Amygdala (tissue), 56 donors: Measurements from ENCODE around the gene TLR4.

Experiments used
- DNase-seq, 56 donors: peaks; one replicate each; lab custom pipeline; 2025; lab: John Stamatoyannopoulos, UW

Gene TLR4

GRCh38 chr9:117704024-117704575, at the start of gene TLR4:
Gene TLR4 (plus strand): TSS chr9:117704403. CDS start chr9:117704473, 70 bp downstream.
- peak in 45 of 56 donors; percentile 9 to 77 (median 39) for DNase-seq

- DNase-seq = peak in 7 of 56 donors; percentile 6 to 28 (median 11)
Measured at GRCh38 chr9:117656002-117656401, 48.2 kb upstream of the TLR4 start.

DNA sequence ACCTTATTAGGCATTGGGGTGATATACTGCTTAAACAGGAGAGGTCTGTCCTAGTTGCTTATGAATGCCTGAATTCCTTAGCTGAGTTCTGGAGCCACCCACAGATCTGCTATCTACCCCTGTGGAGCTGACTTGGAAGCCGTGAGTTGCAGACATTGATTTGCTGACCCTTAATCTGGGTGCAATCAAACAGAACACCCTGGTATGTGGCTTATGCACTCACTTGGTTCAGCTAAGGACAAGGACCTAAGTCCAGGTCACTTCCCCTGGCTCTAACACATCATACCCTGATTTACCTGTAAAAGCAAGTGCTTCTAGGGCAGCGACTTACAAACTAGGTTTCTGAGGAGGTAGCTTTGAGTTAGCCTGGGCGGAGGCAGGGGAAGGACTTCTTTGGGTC, 41.6 kb upstream of the TLR4 start:
- DNase-seq = no peak

DNA sequence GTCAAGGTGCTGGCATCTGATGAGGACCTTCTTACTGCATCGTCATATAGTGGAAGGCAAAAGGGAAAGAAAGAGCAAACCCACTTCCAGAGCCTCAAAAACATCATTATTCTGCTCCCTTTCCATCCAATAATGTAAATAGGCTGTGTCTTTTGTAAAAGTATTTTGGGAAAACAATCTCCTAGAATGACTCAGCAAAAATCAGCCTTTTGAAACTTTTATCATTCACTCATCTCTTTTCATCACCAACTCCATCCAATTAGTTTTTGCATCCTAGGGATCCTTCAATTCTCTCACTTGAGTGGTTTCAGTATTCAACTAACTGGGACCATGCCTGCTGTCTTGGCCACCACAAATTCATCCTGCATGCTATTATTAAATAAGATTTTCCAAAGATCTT, 39.8 kb upstream of the TLR4 start:
- no peak for DNase-seq

DNA sequence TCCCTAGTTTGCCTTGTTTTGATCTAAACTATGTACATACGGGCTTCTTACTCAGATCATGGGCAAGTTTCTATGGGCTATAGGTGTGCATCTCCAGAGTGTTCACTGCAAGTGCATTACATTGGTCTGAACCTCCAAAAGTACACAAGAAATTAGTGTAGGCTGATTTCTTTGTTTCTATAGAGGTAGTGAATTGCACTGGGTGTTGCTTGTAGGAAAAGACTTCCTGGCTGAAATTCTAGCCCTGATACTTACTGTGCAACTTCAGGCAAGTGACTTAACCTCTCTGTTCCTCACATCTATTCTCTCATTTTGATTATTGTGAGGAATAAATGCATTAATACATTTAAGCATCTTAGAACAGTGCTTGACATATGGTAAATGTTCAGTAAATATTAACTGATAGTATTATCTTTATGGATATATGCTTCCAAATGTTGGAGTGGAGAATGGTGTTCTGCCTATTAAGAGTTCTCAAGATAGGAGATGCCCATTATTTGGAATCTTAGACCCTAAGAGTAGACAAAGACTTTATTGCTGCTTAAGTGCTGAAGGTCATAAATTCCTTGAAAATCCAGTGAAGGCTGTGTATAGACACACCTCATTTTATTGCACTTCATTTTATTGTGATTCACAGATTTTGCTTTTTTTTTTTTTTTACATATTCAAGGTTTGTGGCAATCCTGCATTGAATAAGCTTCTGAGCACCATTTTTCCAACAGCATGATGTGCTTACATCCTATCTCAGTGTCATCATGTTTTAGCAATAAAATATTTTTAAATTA, 38.4 kb upstream of the TLR4 start:
- DNase-seq = no peak

DNA sequence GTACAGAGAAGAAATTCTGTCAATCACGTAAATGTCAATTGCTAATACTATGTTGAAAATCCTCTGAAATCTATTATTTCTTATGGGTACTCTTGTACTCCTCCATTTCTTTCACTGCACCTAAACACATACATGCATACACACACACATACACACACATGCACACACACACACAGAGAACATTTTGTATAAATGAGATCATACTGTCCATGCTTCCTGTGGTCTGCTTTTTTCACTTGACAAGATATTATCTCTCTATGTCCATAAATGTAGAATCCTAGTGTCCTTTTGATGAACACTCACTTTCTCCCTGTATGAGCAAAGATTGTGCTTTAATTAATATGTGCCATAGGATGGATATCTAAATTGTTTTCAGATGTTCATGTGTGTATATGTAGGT, 32.7 kb upstream of the TLR4 start:
- DNase-seq = no peak

DNA sequence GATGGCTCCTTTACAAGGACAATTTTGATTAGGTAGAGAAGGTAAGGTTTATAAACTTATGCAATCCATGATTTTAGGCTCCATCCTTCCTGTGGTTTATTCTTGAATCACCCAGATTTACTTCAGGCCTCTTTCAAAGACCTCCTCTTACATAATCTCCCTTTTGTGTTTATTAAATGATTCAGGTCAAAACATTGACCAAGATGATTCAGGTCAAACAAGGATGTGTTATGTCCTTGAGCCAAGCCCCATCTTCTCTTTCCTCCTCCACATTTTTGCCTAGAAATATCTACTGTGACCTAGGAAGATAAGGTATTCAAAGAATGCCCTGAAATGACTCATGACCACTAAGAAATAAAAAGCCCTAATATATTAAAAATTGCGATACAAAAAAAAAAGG, 31.8 kb upstream of the TLR4 start:
- no peak for DNase-seq

DNA sequence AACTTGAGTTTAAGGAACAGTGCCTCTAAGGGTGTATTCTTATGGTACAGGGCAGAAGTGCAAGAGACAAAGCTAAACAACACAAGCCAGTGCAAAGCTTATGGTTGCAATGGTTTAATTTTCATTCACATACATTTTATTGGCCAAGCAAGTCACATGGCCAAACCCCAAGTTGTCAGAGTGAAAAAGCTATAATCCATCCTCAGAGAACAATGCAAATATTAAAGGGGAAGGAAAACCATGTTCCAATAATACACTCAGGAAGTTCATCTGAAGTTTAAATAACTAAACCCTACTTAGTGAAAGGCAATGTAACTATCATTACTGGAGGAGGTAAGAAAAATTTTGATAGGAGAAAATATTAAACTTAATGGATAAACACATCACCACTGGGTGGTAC, 26.6 kb upstream of the TLR4 start:
- DNase-seq = no peak

DNA sequence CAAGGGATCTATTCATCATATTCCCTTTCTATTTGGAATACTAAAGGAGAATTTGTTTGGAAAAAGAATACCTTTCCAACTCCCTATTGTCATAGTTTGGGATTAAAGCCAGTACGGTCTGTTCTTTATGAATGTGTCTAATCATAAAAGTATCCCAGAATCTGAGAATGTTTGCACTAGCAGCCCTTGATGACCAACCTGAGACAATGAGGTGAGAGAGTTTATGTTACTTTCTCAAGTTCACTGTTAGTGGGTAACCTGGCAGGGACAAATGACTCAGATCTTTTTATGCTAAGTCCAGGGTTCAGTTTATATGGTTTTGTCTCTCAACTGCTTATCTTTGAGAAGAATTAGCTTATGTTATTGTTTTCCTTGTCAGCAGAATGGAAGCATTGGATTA, 25.3 kb upstream of the TLR4 start:
- DNase-seq = no peak

GRCh38 chr9:117679416-117679815, 24.8 kb upstream of the TLR4 start:
- no peak for DNase-seq

DNA sequence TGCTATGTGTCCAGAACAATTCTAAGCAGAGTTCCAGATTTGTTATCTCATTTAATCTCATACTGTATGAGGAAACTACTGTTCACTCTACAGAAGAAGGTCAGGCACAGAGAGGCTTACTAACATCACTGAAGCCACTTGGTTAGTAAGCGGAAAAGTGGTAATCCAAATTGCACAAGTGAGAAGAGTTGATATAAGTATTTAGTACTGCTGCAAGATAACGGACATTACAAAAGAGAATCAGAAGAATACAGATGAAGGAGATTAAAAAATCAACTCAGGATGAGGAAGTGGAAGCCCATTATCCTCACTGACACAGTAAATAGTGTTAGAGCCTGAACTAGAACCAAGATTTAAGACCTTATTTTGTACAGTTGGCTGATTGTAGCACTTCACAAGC, 22.3 kb upstream of the TLR4 start:
- no peak for DNase-seq

DNA sequence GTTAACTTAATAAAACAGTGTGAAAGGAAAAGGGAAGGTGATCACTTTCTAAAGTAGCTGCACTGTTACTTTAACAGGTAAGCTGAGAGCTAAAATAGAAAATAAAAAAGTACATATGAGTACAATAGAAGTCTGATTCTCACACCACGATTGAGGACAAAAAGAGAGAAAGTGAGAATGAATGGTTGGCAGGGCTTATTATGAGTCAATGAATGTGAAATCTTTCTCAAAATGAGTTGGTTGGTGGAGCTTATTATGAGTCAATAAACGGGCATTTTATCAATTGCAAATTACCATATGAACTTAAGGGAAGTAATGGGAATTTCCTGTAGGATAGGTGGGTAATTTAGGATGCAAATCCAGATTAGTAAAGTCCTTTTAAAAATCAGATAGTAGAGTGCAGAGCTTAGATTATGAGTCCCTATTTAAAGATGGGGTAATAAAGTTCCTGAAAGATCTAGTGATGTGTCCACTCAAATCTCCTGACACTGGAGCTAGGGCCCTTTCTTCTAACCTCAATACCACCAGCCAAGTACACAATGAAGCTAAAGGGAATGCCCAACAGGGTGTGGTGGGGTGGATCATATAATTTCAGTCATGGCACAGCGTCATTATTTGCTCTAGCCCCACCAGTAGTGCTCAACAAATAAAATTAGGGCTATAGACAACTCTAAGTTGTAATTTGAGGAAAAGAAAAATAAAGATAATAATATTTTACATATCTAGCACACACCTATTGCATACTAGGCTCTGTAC, 21.1 kb upstream of the TLR4 start:
- DNase-seq = no peak

GRCh38 chr9:117687532-117687931, 16.7 kb upstream of the TLR4 start:
- DNase-seq = no peak

GRCh38 chr9:117691367-117691766, 12.8 kb upstream of the TLR4 start:
- no peak for DNase-seq

DNA sequence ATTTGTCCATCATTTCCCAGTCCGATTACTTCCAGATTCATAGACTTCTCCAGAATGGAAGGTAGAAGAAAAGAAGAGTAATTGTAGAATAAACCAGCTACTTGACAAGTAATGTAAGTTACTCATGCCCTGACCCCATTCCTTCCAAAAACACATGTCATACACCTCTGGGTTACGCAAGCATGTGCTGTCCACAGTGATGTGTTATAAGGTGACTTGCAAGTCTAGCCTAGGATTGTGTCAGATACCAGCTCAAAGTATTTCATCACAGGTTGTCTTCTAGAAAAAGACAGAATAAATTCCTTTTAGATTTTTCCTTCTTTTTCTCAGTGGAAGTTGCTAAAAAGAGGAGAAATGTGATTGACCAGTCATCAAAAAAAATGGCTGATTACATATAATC, 8.0 kb upstream of the TLR4 start:
- DNase-seq = no peak

DNA sequence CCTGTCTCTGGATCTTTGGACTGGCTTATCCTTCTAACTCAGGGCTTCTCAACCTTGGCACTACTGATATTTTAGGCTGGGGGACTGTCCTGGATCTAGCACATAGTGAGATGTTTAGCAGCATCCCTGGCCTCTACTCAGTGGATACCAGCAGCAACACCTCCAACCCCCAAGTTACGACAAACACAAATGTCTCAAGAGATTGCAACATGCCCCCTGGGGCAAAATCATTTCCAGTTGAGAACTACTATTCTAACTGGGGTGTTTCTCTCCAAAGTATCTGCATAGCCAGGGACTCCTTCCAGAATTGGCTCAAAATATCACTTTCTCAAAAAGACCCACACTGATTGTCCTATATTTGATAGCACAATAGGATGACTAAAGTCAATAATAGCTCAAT, 7.2 kb upstream of the TLR4 start:
- no peak for DNase-seq

DNA sequence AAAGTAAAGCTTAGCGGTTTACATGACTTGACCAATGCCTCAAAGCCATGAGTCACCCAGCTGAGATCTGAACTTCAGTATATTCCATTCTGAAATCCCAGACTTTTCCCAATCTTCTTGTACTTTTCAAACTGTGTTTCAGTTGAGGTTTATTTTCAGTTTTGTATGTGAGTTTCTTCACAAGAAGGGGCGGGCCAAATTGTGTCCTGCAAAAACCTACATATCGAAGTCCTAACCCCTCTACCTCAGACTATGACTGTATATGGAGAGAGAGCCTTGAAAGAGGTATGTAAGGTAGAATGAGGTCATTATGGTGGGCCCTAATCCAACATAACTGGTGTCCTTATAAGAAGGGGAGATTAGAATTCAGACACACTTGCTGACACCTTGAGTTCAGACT, 666 bp upstream of the TLR4 start:
- no peak for DNase-seq

GRCh38 chr9:117704597-117704996, 394 bp downstream of the TLR4 start:
- no peak for DNase-seq

- DNase-seq = no peak
Measured at GRCh38 chr9:117705386-117705785, 1.2 kb downstream of the TLR4 start.

- no peak for DNase-seq
Measured at GRCh38 chr9:117706421-117707116, 2.4 kb downstream of the TLR4 start.

GRCh38 chr9:117707561-117707960, 3.4 kb downstream of the TLR4 start:
- no peak for DNase-seq
